Pancreas (tissue), 10 donors: ENCODE measurements around the gene NBEA. TPM values are rescaled to one million over a fixed set of nuclear protein-coding genes. Genes with fewer than 3 reads are reported as not detected.

ENCODE experiments used
- ATAC-seq, 4 donors: fragments of 200-7000 bp; cut with Tn5 transposase; one replicate each; pipeline versions ENCODE4 v1.8.0 to v1.9.1; 2020; ENCODE audit warnings: mild to moderate bottlenecking in 4 of 4, moderate library complexity in 4 of 4
- DNase-seq, 6 donors: peaks; one replicate each; pipeline ENCODE4 v3.0.0-alpha.2; 2020
- FAIRE-seq: peaks from 2 replicates; lab custom pipeline; 2012; peaks lifted over from hg19 to GRCh38; lab: Jason Lieb, UNC
- H3K27ac ChIP-seq, 4 donors: fragments of 200-600 bp; sonication (generic); 1 replicate in 3 of 4; 2 replicates in 1 of 4; pipeline versions ENCODE4 v1.5.0 to v1.8.0; 2020
- H3K27me3 ChIP-seq, 4 donors: fragments of 200-600 bp; one replicate each; pipeline ENCODE4 v1.8.0; 2021
- H3K36me3 ChIP-seq, 3 donors: fragments of 200-600 bp; sonication (generic) in 1 of 3; one replicate each; pipeline versions ENCODE4 v1.5.0 to v1.8.0; 2020 to 2021
- H3K4me1 ChIP-seq, 3 donors: fragments of 200-600 bp; one replicate each; pipeline ENCODE4 v1.8.0; 2021
- H3K4me3 ChIP-seq, 4 donors: fragments of 200-600 bp; sonication (generic) in 2 of 4; one replicate each; pipeline versions ENCODE4 v1.5.0 to v1.8.0; 2020 to 2021
- H3K9me3 ChIP-seq, 4 donors: fragments of 200-600 bp; one replicate each; pipeline ENCODE4 v1.8.0; 2021
- WGBS, 2 donors: extraction: QIAGEN DNeasy Blood & Tissue Kit; methylation state at CpG; one replicate each; pipeline ENCODE4 v1.1.7; 2013; 5-methylcytosine and 5-hydroxymethylcytosine counted together
- intact Hi-C, 3 donors: fragments of 100-400 bp; cut with DNase I; formaldehyde crosslinking; loops; one replicate each; pipeline versions ENCODE4 v1.11.1 to v1.14.2; 2022
- polyA plus RNA-seq, 2 donors: library from polyadenylated mRNA; stranded (reverse); fragments of 200-250 nt; gene quantifications; one replicate each; pipeline ENCODE4 v1.2.3, GENCODE V29; 2013
- total RNA-seq, 6 donors: library from RNA; stranded (reverse); fragmentation: NEBNext Ultra II Directional in 4 of 6; extraction: Animal tissue kit (Norgen Biotek cat#: 25700) in 4 of 6; gene quantifications; one replicate each; pipeline versions ENCODE4 v1.2.1 to v1.2.4, GENCODE V29; 2021 to 2023
- TF ChIP-seq, protein P1 (sequence below), 4 donors: fragments of 200-600 bp; sonication (generic) in 3 of 4; IDR thresholded peaks; one replicate each; pipeline versions ENCODE4 v1.5.0 to v1.8.0; 2021; ENCODE audit warnings: antibody characterized with exemption in 4 of 4
- donor health status: healthy with polysubstance abuse.
- donor health status: DM: no; HTN: no; CAD: no; lungs with moderate emphysema.
- donor health status: DM: no; HTN: no; CAD: no.
- donor health status: control.
- donor health status: control.
- donor health status: Bipolar disorder and iron deficiency.
- donor health status: DM: yes; HTN: yes; CAD: no.
- donor health status: DM: no; HTN: no; CAD: no.
- donor health status: DM: no; HTN: no; CAD: no.
- donor health status: DM: yes; HTN: yes; CAD: no.

Gene NBEA
- total and polyA plus RNA-seq, 8 donors, result 2.4 to 10.4 (median 4.8) TPM

DNA sequence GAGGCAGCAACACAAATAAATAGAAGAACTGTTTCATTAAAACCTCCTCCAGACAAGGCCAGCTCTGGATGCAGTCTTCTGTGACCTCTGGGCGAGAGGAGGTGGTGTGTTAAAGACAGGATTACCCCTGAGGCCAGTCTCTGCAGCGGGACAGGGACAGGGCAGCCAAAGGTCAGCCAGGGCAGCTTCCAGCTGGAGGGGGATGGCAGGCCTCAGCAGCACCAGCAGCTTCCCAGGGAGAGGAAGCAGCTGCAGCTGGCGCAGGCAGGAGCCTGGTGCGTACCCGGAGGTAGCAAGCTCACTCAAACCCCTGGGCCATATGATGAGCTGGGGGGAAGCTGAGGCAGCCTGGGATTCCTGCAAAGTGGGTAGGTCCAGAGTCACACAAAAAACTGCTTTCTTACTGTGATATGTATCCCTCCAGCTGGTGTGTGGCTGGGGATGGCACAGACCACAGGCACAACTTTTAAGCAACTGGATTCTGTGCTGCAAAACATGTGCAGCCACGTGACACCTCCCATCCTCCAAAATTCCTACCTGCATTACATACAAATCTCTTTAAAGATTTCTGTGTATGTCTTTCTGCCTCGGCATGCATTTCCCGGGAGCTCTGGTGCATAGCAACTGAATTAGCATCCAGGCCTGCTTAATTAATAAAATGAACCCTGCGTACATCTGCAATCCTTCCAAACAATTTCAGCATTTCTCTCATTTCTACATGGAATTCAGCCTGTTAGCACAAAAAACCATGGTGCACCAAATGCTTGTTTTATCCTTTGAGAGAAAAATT, 772.7 kb downstream of the NBEA start:
- ATAC-seq (no peak), FAIRE-seq (no peak), DNase-seq (no peak)
- 65 to 83% methylated on average over 9 of the region's 9 CpGs for WGBS, 2 donors
- Histone ChIP-seq H3K36me3 (no peaks in the 10 kb centered on the region), H3K4me1 (no peaks in the 10 kb centered on the region), H3K27me3 (no peaks in the 10 kb centered on the region), H3K9me3 (no peaks in the 10 kb centered on the region), H3K27ac (no peak overlapping the region), H3K4me3 (no peak overlapping the region)
- intact Hi-C loops, result no loop called here
- TF ChIP-seq, protein P1, sequence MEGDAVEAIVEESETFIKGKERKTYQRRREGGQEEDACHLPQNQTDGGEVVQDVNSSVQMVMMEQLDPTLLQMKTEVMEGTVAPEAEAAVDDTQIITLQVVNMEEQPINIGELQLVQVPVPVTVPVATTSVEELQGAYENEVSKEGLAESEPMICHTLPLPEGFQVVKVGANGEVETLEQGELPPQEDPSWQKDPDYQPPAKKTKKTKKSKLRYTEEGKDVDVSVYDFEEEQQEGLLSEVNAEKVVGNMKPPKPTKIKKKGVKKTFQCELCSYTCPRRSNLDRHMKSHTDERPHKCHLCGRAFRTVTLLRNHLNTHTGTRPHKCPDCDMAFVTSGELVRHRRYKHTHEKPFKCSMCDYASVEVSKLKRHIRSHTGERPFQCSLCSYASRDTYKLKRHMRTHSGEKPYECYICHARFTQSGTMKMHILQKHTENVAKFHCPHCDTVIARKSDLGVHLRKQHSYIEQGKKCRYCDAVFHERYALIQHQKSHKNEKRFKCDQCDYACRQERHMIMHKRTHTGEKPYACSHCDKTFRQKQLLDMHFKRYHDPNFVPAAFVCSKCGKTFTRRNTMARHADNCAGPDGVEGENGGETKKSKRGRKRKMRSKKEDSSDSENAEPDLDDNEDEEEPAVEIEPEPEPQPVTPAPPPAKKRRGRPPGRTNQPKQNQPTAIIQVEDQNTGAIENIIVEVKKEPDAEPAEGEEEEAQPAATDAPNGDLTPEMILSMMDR (IDR thresholded peaks at IDR 0.05), result no peak

DNA sequence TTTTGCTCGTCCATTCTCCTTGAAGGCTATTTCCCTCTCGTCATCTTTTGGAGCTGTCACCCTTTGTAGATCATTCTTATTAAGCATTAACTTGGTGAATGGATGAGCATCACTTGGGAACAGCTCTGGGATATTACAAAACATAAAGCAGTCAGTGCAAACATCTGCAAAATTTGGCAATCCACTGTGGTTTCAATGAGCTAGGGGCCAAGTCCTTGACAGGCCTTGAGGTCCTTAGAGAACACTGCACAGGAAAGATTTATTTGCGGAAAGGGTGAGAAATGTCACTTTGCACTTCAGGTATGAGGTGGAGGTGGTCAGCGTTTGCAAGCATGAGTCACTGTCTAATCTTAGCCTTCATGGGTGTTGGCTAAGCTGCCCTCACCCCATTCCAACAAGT, 774.1 kb downstream of the NBEA start:
- Histone ChIP-seq H3K4me1 (no peaks in the 10 kb centered on the region), H3K36me3 (no peaks in the 10 kb centered on the region), H3K4me3 (no peak overlapping the region), H3K27me3 (no peaks in the 10 kb centered on the region), H3K27ac (no peak overlapping the region), H3K9me3 (no peaks in the 10 kb centered on the region)
- intact Hi-C loops, result no loop called here
- 50 to 57% methylated on average over 4 of the region's 4 CpGs for WGBS, 2 donors
- no peak for DNase-seq
- FAIRE-seq, result no peak
- TF ChIP-seq, protein P1 (IDR thresholded peaks at IDR 0.05), result no peak
- peak in 1 of 4 donors; percentile 18 for ATAC-seq

DNA sequence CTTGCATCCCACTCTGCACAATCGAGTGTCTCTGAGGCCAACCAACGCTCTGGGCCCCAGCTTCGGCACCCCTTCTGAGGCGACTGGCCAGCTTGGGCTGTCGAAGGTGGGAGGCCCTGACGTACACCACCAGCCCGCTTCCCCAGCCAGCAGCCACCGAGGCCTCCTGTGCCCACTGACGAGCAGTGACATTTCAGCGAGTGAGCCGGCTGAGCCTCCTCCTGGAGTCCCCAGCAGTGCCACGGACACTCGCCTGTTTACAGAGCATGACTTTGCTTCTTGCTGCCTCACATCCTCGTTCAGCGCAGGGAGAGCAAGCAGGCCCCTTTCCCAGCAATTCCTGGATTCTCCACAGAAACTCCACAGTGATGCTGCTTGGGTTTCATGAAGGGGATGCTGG, 774.7 kb downstream of the NBEA start:
- intact Hi-C loops, result no loop called here
- ATAC-seq, result no peak
- no peak for DNase-seq
- H3K4me3 ChIP-seq, result no peak overlapping the region
- no peaks in the 10 kb centered on the region for H3K4me1 ChIP-seq
- H3K27ac ChIP-seq, result no peak overlapping the region
- no peaks in the 10 kb centered on the region for H3K9me3 ChIP-seq
- 70 to 75% methylated on average over 15 of the region's 15 CpGs for WGBS, 2 donors
- TF ChIP-seq, protein P1 (IDR thresholded peaks at IDR 0.05), result no peak
- no peaks in the 10 kb centered on the region for H3K27me3 ChIP-seq
- no peaks in the 10 kb centered on the region for H3K36me3 ChIP-seq
- no peak for FAIRE-seq

DNA sequence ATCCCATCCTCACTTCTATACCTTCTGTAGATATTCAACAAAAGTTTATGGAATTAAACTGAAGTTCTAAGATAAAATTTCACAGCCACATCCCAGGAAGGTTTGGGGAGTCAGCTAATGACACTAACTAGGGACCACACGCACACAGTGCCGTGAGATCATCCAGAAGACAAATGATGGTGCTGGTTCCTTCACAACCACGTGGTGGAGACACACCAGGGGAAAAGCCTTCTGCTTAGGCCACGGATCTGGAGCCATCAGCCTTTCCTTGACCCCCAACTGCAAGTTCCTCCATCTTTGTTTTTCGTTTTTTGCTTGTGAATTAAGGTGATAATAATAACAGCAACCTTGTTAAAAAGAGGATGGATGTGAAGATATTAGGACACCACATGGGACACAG, 776.0 kb downstream of the NBEA start:
- no peak overlapping the region for H3K27ac ChIP-seq
- H3K4me1 ChIP-seq, result no peaks in the 10 kb centered on the region
- no peak overlapping the region for H3K4me3 ChIP-seq
- intact Hi-C loops, result no loop called here
- FAIRE-seq (no peak), ATAC-seq (no peak), DNase-seq (no peak)
- 45 to 54% methylated on average over 5 of the region's 5 CpGs for WGBS, 2 donors
- H3K36me3 ChIP-seq, result no peaks in the 10 kb centered on the region
- no peaks in the 10 kb centered on the region for H3K27me3 ChIP-seq
- no peaks in the 10 kb centered on the region for H3K9me3 ChIP-seq
- TF ChIP-seq, protein P1 (IDR thresholded peaks at IDR 0.05), result no peak

DNA sequence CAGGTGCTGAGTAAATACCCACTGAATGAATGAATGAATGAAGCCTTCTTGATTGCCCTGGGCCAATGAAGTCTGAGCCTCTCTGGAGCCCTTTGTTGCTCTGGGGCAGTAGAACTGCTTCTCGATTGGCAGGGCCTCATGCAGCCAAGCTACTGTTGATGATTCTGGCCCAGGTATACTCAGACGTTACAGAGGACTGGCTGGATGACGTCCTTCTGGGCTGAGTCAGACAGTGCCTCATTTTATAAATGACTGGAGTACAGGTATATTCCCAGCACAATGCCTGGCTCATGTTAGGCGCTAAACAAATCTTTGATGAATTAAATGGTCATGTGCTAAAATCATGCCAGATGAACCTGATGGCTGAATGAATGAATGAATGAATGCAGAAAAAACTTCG, 778.2 kb downstream of the NBEA start:
- no peak for DNase-seq
- H3K27me3 ChIP-seq, result no peaks in the 10 kb centered on the region
- intact Hi-C loops, result no loop called here
- no peaks in the 10 kb centered on the region for H3K9me3 ChIP-seq
- FAIRE-seq, result no peak
- no peak for ATAC-seq
- H3K36me3 ChIP-seq, result no peaks in the 10 kb centered on the region
- no peak overlapping the region for H3K4me3 ChIP-seq
- TF ChIP-seq, protein P1 (IDR thresholded peaks at IDR 0.05), result no peak
- H3K27ac ChIP-seq, result no peak overlapping the region
- H3K4me1 ChIP-seq, result no peaks in the 10 kb centered on the region
- WGBS, 2 donors, result 50 to 57% methylated on average over 5 of the region's 5 CpGs
